Osteocyte (in vitro differentiated cells): ENCODE measurements around the gene HTATSF1. TPM values are rescaled to one million over a fixed set of nuclear protein-coding genes. Genes with fewer than 3 reads are reported as not detected.

ENCODE experiments used
- DNase-seq: peaks from one replicate; pipeline ENCODE4 v3.0.0; 2021; ENCODE audit warnings: mixed read lengths; ENCODE audit not compliant: unreplicated experiment; ENCODE audit errors: extremely low spot score
- H3K27ac Mint-ChIP-seq: one replicate; pipeline ENCODE4 v1.8.0; 2021; ENCODE audit warnings: mild to moderate bottlenecking, mixed read lengths; ENCODE audit not compliant: unreplicated experiment
- H3K27me3 Mint-ChIP-seq: one replicate; pipeline ENCODE4 v1.8.0; 2021; ENCODE audit warnings: mixed read lengths; ENCODE audit not compliant: unreplicated experiment
- H3K36me3 Mint-ChIP-seq: one replicate; pipeline ENCODE4 v1.8.0; 2021; ENCODE audit warnings: mixed read lengths; ENCODE audit not compliant: unreplicated experiment
- H3K4me1 Mint-ChIP-seq: one replicate; pipeline ENCODE4 v1.8.0; 2021; ENCODE audit warnings: mixed read lengths; ENCODE audit not compliant: unreplicated experiment
- H3K4me3 Mint-ChIP-seq: one replicate; pipeline ENCODE4 v1.8.0; 2021; ENCODE audit warnings: mild to moderate bottlenecking, moderate library complexity, mixed read lengths; ENCODE audit not compliant: unreplicated experiment
- H3K9me3 Mint-ChIP-seq: one replicate; pipeline ENCODE4 v1.8.0; 2021; ENCODE audit warnings: mixed read lengths; ENCODE audit not compliant: unreplicated experiment
- long read RNA-seq: library from polyadenylated mRNA; unstranded; transcript quantifications from one replicate; pipeline ENCODE4 v2.0.0, GENCODE V29; 2021
- total RNA-seq: library from RNA; stranded (reverse); gene quantifications from 2 replicates; pipeline ENCODE4 v1.2.1, GENCODE V29; 2021
- TF ChIP-seq, protein P1 (sequence below): fragments of 200-600 bp; sonication (generic); IDR thresholded peaks from 2 replicates; pipeline ENCODE4 v1.5.0; 2021; ENCODE audit warnings: antibody characterized with exemption, mild to moderate bottlenecking, moderate library complexity

The HTATSF1 gene
- total RNA-seq, result 36.6 and 37.8 TPM in 2 replicates
- long read RNA-seq, transcript HTATSF1-201 (9 exons, 2,775 nt), result major isoform, 99 of 131 reads
- long read RNA-seq, transcript HTATSF1-204 (10 exons, 3,019 nt), result minor isoform, 11 of 131 reads
- long read RNA-seq, partial matches to known transcripts, result 11 of 131 reads
- long read RNA-seq, other reads (novel, unspliced or antisense), result 10 of 131 reads

GRCh38 chrX:136497556-136498052 lies at the start of gene HTATSF1:
TSS of gene HTATSF1 (plus strand) at chrX:136497592. CDS start at chrX:136497685, 93 bp downstream.
- DNase-seq, result no peak
- Mint-ChIP-seq H3K9me3 (peaks cover 7% of the 10 kb centered on the region), H3K27ac (peak within 1 kb of the TSS; percentile 96), H3K4me1 (peaks cover 13% of the 10 kb centered on the region), H3K36me3 (peaks cover 3% of the 10 kb centered on the region), H3K27me3 (peaks cover 3% of the 10 kb centered on the region), H3K4me3 (peak within 1 kb of the TSS; percentile 85)
- TF ChIP-seq, protein P1, sequence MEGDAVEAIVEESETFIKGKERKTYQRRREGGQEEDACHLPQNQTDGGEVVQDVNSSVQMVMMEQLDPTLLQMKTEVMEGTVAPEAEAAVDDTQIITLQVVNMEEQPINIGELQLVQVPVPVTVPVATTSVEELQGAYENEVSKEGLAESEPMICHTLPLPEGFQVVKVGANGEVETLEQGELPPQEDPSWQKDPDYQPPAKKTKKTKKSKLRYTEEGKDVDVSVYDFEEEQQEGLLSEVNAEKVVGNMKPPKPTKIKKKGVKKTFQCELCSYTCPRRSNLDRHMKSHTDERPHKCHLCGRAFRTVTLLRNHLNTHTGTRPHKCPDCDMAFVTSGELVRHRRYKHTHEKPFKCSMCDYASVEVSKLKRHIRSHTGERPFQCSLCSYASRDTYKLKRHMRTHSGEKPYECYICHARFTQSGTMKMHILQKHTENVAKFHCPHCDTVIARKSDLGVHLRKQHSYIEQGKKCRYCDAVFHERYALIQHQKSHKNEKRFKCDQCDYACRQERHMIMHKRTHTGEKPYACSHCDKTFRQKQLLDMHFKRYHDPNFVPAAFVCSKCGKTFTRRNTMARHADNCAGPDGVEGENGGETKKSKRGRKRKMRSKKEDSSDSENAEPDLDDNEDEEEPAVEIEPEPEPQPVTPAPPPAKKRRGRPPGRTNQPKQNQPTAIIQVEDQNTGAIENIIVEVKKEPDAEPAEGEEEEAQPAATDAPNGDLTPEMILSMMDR, result no peak

- no peak for DNase-seq
- no peaks in the 10 kb centered on the region for H3K9me3 Mint-ChIP-seq
- H3K36me3 Mint-ChIP-seq, result no peaks in the 10 kb centered on the region
- no peak overlapping the region for H3K27ac Mint-ChIP-seq
- H3K4me1 Mint-ChIP-seq, result no peaks in the 10 kb centered on the region
- no peaks in the 10 kb centered on the region for H3K27me3 Mint-ChIP-seq
- TF ChIP-seq, protein P1, result no peak
- no peak overlapping the region for H3K4me3 Mint-ChIP-seq
Measured at GRCh38 chrX:136447968-136448367, 49.4 kb upstream of the HTATSF1 start.

- Mint-ChIP-seq H3K36me3 (no peaks in the 10 kb centered on the region), H3K9me3 (no peaks in the 10 kb centered on the region), H3K4me1 (no peaks in the 10 kb centered on the region), H3K27me3 (no peaks in the 10 kb centered on the region), H3K27ac (no peak overlapping the region), H3K4me3 (no peak overlapping the region)
- TF ChIP-seq, protein P1, result no peak
- DNase-seq, result no peak
Measured at GRCh38 chrX:136450050-136450830, 47.2 kb upstream of the HTATSF1 start.

DNA sequence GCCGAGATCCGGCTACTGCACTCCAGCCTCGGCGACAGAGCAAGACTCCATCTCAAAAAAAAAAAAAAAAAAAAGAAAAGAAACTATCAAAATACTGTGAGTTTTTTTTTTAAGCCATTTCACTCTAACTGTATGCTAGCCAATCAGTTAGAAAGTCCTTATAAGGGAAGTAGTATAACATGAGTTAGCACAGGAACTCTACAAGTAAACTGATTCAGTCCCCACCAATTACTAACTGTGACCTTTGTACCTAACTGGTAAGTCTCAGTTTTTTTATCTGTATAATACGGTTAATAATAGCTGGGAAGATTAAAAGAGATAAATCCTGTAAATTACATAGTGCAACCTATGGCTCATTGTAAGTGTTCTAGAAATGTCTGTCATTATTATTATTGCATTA lies 44.8 kb upstream of the HTATSF1 start:
- Mint-ChIP-seq H3K27me3 (no peaks in the 10 kb centered on the region), H3K27ac (no peak overlapping the region), H3K4me3 (no peak overlapping the region), H3K36me3 (no peaks in the 10 kb centered on the region), H3K9me3 (no peaks in the 10 kb centered on the region), H3K4me1 (no peaks in the 10 kb centered on the region)
- no peak for DNase-seq
- TF ChIP-seq, protein P1, result no peak

DNA sequence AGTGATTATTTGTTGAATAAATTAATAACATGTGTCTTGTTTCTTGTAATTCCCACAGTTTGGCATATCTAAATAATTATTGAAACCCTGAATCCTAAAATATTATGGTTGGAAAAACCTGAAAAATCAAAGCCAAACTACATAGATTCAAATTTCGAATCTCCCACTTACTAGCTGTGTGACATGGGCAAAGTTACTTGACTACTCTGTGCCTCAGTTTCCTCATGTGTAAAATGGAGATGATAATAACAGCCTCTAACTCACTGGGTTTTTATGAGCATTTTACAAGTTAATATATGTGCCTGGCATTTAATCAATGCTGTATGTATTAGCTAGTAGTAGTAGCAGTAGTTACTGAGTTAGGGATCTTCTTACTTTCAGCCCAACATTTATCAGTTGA lies 44.3 kb upstream of the HTATSF1 start:
- no peak for DNase-seq
- TF ChIP-seq, protein P1, result no peak
- Mint-ChIP-seq H3K4me3 (no peak overlapping the region), H3K36me3 (no peaks in the 10 kb centered on the region), H3K9me3 (no peaks in the 10 kb centered on the region), H3K4me1 (no peaks in the 10 kb centered on the region), H3K27me3 (no peaks in the 10 kb centered on the region), H3K27ac (no peak overlapping the region)
